T-helper 2 cell (primary cell): ENCODE results near the gene FBLN1.
A peak's percentile ranks its signal among the peaks of the same experiment; 100 is the strongest.
"Not testable (repeated sequence)": the region's sequence is repeated elsewhere in the genome, so short reads cannot be mapped to it uniquely, and the experiment has no call there.

ENCODE experiments used
- DNase-seq, 5 experiments: peaks; one replicate each; pipeline versions ENCODE4 v3.0.0 to v3.0.0-alpha.2; 2012 to 2022

The FBLN1 gene

GRCh38 chr22:45615364-45615763 is 112.7 kb downstream of the FBLN1 start:
- no peak for DNase-seq

- no peak for DNase-seq
Measured at GRCh38 chr22:45616432-45616831, 113.7 kb downstream of the FBLN1 start.

GRCh38 chr22:45617948-45618347 is 115.3 kb downstream of the FBLN1 start:
- DNase-seq, result no peak

- no peak for DNase-seq
Measured at GRCh38 chr22:45620706-45621105, 118.0 kb downstream of the FBLN1 start.

- DNase-seq, result no peak
Measured at GRCh38 chr22:45621836-45622600, 119.3 kb downstream of the FBLN1 start.

- DNase-seq, result not testable (repeated sequence)
Measured at GRCh38 chr22:45623464-45624145, 120.9 kb downstream of the FBLN1 start.

GRCh38 chr22:45626198-45626651 is 123.5 kb downstream of the FBLN1 start:
- DNase-seq, result no peak

- no peak for DNase-seq
Measured at GRCh38 chr22:45627489-45628233, 125.0 kb downstream of the FBLN1 start.

GRCh38 chr22:45628515-45628914 is 125.8 kb downstream of the FBLN1 start:
- no peak for DNase-seq

- DNase-seq, result no peak
Measured at GRCh38 chr22:45629469-45630089, 126.9 kb downstream of the FBLN1 start.

GRCh38 chr22:45630436-45630835 is 127.8 kb downstream of the FBLN1 start:
- no peak for DNase-seq

- DNase-seq, result no peak
Measured at GRCh38 chr22:45631140-45631840, 128.6 kb downstream of the FBLN1 start.

- DNase-seq, result no peak
Measured at GRCh38 chr22:45631841-45632238, 129.2 kb downstream of the FBLN1 start.

- no peak for DNase-seq
Measured at GRCh38 chr22:45632791-45633515, 130.3 kb downstream of the FBLN1 start.

GRCh38 chr22:45636683-45637082 is 134.0 kb downstream of the FBLN1 start:
- DNase-seq, result no peak

GRCh38 chr22:45638197-45638596 is 135.5 kb downstream of the FBLN1 start:
- no peak for DNase-seq

GRCh38 chr22:45638834-45639746 is 136.4 kb downstream of the FBLN1 start:
- no peak for DNase-seq

GRCh38 chr22:45639747-45640102 is 137.0 kb downstream of the FBLN1 start:
- DNase-seq, result peak in 2 of 5 experiments; percentile 9 to 24

- DNase-seq, result peak in 1 of 5 experiments; percentile 15
Measured at GRCh38 chr22:45640291-45640940, 137.7 kb downstream of the FBLN1 start.
